ENCODE results near the gene PTPN7. TPM values are rescaled to one million over a fixed set of nuclear protein-coding genes. Genes with fewer than 3 reads are reported as not detected.

Gene PTPN7
- polyA plus RNA-seq, 1 donor (not counting 4 experiments of a cell fraction or from before 2014, with no cell fraction given): 0.10 TPM

DNA sequence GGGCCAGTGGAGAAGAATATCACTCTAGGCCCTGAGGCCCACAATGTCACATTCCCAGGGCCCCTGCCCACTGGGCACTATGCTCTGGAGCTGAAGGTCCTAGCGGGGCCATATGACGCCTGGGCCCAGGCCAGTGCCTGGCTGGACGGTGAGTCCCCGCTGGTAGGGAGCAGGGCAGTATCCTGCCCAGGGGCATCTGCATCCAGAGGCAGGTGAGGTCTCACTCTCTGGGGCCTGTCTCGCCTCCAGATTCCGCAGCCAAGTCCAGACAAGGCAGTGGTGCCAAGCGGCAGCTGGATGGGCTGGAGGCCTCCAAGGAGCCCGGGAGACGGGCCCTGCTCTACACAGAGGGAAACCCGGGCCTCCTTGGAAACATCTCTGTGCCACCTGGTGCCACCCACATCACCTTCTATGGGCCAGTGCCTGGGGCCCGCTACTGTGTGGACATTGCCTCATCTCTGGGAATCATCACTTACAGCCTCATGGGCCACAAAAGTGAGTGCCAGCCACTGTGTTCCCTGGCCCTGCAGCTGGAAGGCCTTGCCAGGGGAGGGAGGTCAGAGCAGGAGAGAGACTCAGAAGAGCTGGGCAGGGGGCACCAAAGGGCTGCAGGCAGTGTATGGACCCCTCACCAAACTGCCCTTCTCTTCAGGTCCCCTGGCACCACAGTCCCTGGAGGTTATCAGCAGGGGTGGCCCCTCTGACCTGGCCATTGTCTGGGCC is 11.1 kb upstream of the PTPN7 start:
- TF ChIP-seq, protein P1, sequence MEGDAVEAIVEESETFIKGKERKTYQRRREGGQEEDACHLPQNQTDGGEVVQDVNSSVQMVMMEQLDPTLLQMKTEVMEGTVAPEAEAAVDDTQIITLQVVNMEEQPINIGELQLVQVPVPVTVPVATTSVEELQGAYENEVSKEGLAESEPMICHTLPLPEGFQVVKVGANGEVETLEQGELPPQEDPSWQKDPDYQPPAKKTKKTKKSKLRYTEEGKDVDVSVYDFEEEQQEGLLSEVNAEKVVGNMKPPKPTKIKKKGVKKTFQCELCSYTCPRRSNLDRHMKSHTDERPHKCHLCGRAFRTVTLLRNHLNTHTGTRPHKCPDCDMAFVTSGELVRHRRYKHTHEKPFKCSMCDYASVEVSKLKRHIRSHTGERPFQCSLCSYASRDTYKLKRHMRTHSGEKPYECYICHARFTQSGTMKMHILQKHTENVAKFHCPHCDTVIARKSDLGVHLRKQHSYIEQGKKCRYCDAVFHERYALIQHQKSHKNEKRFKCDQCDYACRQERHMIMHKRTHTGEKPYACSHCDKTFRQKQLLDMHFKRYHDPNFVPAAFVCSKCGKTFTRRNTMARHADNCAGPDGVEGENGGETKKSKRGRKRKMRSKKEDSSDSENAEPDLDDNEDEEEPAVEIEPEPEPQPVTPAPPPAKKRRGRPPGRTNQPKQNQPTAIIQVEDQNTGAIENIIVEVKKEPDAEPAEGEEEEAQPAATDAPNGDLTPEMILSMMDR (optimal IDR thresholded peaks at IDR 0.05 in 1 of 3, IDR thresholded peaks at IDR 0.05 in 1 of 3, conservative IDR thresholded peaks at IDR 0.05 in 1 of 3; ENCODE audit: extremely low read depth in 1 of 3, insufficient read depth in 2 of 3, low read length in 3 of 3): no peak
- no peak for TF ChIP-seq EZH2 (IDR thresholded peaks at IDR 0.05; ENCODE audit: low read length)
- DNase-seq (ENCODE audit: low read depth, low spot score) (no peak), FAIRE-seq (no peak)
- H3K9ac ChIP-seq (ENCODE audit: control insufficient read depth, extremely low read depth, insufficient read depth, low read length): no peak overlapping the region
- no peak overlapping the region for H3K27ac ChIP-seq (ENCODE audit: control insufficient read depth, insufficient read depth, low read length)
- H3K9me3 ChIP-seq (ENCODE audit: control insufficient read depth, low read depth, low read length): no peaks in the 10 kb centered on the region
- no peak overlapping the region for H3K4me3 ChIP-seq (ENCODE audit: control insufficient read depth in 2 of 3, extremely low read depth in 1 of 3, insufficient read depth in 2 of 3, low read depth in 1 of 3, low read length in 3 of 3)
- no peak overlapping the region for H2AFZ ChIP-seq (ENCODE audit: control insufficient read depth, low read length)
- H3K79me2 ChIP-seq (ENCODE audit: control insufficient read depth, insufficient read depth, low read length): no peaks in the 10 kb centered on the region
- no peak overlapping the region for H3K4me2 ChIP-seq (ENCODE audit: control insufficient read depth, extremely low read depth, insufficient read depth, low read depth, low read length)
- H3K9me1 ChIP-seq (ENCODE audit: control insufficient read depth, extremely low read depth, insufficient read depth, low read length): no peaks in the 10 kb centered on the region
- no peaks in the 10 kb centered on the region for H3K4me1 ChIP-seq (ENCODE audit: control insufficient read depth, extremely low read depth, insufficient read depth, low read length)
- dilution Hi-C loops (cut with MboI; ENCODE audit: extremely low pct_ligation_motif_present, low sequenced_read_pairs): no loop called here
- H3K36me3 ChIP-seq (ENCODE audit: control insufficient read depth in 2 of 2, extremely low read depth in 1 of 2, insufficient read depth in 2 of 2, low read length in 2 of 2): no peaks in the 10 kb centered on the region
- H3K27me3 ChIP-seq (ENCODE audit: control insufficient read depth, extremely low read depth, insufficient read depth, low read length): peaks cover 3% of the 10 kb centered on the region
- H4K20me1 ChIP-seq (ENCODE audit: control insufficient read depth, extremely low read depth, insufficient read depth, low read length): no peaks in the 10 kb centered on the region

DNA sequence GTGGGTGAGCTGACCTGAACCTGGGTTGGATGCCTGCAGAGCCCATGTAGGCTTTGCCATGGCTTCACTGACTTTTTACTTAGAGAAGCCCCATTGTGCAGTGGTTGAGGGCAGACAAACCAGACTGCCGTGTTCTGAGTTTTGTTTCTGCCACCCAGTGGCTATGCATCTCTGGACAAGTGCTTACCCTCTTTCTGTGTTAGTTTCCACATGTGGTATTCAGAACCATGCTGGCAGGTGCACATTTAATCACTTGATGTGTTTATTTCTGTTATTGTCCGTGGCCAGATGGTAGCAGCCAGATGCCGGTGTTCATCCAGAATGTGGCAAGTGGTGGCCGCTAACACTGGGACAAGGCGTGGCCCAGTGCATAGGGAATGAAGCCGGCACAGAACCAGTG is 10.3 kb upstream of the PTPN7 start:
- FAIRE-seq: no peak
- TF ChIP-seq, protein P1 (optimal IDR thresholded peaks at IDR 0.05 in 1 of 3, IDR thresholded peaks at IDR 0.05 in 1 of 3, conservative IDR thresholded peaks at IDR 0.05 in 1 of 3; ENCODE audit: extremely low read depth in 1 of 3, insufficient read depth in 2 of 3, low read length in 3 of 3): no peak
- no peak for TF ChIP-seq EZH2 (IDR thresholded peaks at IDR 0.05; ENCODE audit: low read length)
- dilution Hi-C loops (cut with MboI; ENCODE audit: extremely low pct_ligation_motif_present, low sequenced_read_pairs): no loop called here
- Histone ChIP-seq H3K27me3 (ENCODE audit: control insufficient read depth, extremely low read depth, insufficient read depth, low read length) (peaks cover 3% of the 10 kb centered on the region), H3K4me3 (ENCODE audit: control insufficient read depth in 2 of 3, extremely low read depth in 1 of 3, insufficient read depth in 2 of 3, low read depth in 1 of 3, low read length in 3 of 3) (no peak overlapping the region), H3K9ac (ENCODE audit: control insufficient read depth, extremely low read depth, insufficient read depth, low read length) (no peak overlapping the region), H3K4me1 (ENCODE audit: control insufficient read depth, extremely low read depth, insufficient read depth, low read length) (no peaks in the 10 kb centered on the region), H3K9me3 (ENCODE audit: control insufficient read depth, low read depth, low read length) (no peaks in the 10 kb centered on the region), H3K9me1 (ENCODE audit: control insufficient read depth, extremely low read depth, insufficient read depth, low read length) (no peaks in the 10 kb centered on the region), H2AFZ (ENCODE audit: control insufficient read depth, low read length) (no peak overlapping the region), H3K4me2 (ENCODE audit: control insufficient read depth, extremely low read depth, insufficient read depth, low read depth, low read length) (no peak overlapping the region), H4K20me1 (ENCODE audit: control insufficient read depth, extremely low read depth, insufficient read depth, low read length) (no peaks in the 10 kb centered on the region), H3K36me3 (ENCODE audit: control insufficient read depth in 2 of 2, extremely low read depth in 1 of 2, insufficient read depth in 2 of 2, low read length in 2 of 2) (no peaks in the 10 kb centered on the region), H3K27ac (ENCODE audit: control insufficient read depth, insufficient read depth, low read length) (no peak overlapping the region), H3K79me2 (ENCODE audit: control insufficient read depth, insufficient read depth, low read length) (no peaks in the 10 kb centered on the region)
- DNase-seq (ENCODE audit: low read depth, low spot score): no peak
